Fibroblast of skin of left quadriceps (primary cell): ENCODE results near the gene CEP350.
"Not testable (repeated sequence)": the region's sequence is repeated elsewhere in the genome, so short reads cannot be mapped to it uniquely, and the experiment has no call there.

ENCODE experiments used
- DNase-seq, 2 experiments: peaks; one replicate each; pipeline ENCODE4 v3.0.0-alpha.2; 2013; ENCODE audit warnings: low read depth in 2 of 2

CEP350 gene

DNA sequence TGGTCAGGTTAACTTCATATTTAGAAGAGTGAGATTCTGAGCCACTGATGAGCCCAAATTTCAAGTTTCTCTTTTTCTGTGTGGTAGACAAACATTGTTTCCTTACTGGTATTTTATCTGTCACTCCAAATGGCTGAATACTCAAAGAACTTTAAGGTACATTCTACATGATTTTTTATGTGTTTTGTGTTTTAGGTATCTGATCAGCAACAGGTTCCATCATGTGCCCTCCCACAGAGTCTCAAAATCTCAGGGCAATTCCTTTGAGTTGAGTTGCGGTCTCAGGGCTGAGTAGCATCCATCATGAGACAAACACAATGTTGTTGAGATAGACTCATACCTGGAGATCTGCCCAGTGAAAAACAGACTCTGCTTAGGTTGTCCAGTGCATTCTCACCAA is 14.7 kb upstream of the CEP350 start:
- no peak for DNase-seq

DNA sequence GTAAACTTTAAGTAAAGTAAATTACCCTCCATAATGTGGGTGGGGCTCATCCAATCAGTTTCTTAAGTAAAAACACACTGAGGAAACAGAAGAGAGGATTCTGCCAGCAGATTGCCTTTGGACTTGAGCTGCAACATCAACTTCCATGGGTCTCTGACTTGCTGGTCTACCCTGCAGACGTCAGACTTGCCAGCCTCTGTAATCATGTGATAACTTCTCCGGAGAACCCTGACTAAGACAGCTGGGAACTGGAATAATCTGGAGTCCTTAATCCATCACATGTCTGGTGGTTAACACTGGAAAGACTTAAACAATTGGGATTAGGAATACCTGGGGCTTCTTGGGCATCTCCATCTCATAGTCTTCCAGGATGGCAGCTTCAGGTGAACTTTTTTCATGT is 13.2 kb upstream of the CEP350 start:
- no peak for DNase-seq

DNA sequence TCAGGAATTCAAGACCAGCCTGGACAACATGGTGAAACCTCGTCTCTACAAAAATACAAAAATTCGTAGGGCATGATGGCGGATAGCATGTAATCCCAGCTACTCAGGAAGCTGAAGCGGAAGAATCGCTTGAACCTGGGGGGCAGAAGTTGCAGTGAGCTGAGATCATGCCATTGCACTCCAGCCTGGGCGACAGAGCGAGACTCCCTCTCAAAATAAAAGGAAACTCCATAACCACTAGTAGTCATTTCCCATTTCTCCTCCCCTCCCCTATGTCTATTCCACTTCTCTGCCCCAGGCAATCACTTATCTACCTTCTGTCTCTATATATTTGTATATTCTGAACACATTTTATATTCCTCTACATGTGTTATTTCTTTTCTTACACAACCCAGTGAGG is 4.0 kb upstream of the CEP350 start:
- DNase-seq: no peak

DNA sequence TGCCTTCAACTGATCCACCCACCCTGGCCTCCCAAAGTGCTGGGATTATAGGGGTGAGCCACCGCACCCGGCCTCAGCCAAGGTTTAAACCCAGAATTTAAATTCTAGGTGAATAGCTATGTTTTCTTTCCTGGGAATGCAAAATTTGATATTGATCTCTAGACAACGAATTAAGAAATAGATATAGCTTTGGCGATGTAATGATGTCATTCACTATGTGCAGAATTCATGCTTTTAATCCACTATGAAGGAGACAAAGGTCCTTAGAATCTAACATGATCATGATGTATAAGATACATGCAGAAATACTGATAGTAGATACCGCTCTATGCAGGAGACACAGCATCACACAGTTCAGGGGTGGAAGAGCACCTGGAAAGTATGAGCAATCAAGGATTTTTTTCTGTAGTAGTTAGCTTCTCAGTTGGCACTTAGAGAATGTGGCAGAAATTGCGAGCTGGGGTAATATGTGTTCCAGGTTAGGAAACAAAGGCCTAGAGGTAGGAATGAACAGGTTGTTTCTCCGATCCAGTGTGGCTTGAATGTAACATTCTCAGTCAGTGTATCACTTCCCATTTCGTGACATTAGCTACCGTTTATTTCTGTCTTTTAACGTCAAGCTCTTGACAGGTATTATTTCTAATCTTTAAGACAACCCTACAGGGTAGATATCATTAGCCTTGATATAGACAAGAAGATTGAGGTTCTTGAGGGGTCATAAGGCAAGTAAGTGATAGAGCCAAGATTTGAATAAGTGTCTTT is 3.0 kb upstream of the CEP350 start:
- DNase-seq: no peak

DNA sequence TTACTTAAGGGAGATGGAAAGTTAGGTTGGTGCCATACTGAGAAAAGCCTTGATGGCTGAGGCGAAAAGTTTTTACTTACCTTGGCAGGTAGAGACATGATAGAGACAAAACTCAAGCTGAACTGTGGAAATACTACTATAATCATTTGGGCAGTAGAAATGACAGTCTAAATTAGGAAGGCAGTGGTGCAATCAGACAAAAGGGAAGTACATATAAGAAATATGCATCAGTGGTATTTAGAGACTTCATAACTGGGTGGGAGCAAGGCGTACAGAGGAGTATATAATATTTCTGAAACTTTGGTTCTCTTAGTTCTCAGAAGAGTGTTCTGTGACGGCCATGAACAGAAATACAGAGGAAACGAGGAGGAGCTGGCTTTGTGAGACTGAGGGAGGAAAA is 2.4 kb upstream of the CEP350 start:
- DNase-seq: no peak

DNA sequence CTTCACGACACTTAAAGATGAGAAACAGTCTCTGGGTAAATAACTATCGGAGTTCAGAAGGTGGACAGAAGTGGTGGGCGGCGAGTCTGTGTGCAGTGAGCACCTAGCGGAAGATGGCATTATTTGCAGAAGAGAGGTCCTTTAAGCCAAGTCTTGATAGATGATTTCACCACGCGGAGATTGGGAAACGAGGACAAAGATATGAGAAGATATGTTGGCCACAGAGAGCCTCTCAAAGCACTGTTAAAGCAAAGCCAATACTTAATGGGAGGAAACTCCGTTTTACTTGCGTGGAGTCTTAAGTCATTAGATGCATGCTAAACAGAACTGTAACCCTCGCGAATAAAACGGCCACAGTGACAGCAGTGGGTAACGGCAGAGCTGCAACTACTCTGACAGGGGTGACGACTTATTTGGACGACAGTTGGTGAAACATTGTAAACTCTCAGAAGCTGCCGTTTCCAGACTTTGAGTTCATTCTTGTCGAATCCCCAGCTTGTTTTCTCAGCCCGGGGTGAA is 577 bp upstream of the CEP350 start:
- peak; percentile 14 to 22 for DNase-seq

DNA sequence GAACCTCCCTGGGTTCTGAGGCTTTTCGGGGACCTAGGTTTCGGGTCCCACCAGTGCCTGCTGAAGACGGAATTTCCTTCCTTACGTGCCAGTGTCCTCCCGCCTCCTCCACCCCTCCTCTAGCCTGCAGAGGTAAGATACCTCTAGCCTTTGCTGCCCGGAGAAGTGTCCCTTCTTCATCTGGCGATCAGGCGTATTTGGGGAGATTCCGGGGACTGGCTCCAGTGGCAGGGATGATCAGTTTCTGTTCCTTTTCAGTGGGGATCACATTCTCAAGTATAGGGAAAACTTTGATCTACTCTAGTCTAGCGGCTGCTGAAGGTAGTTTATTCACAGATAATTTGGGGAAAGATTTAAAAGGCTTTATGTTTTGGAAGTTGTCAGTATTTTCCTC is 674 bp downstream of the CEP350 start:
- DNase-seq: no peak

DNA sequence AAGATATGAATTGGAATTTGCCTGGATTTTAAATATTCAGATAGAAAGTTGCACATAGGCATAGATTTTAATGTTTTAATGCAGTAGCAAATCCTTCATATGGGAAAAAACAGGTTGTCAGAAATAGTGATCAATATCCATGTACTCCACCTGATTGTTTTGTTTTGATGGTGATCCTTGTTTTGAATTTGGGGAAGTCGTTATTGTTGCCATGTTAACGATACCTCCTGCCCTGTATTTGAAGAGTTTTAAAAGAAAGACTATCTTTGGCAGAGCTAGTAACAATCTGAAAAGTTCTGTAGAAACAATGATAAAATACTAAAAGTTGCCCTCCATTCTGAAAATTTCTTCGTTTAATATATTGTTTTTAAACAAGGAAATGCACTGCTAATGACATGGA is 1.1 kb downstream of the CEP350 start:
- DNase-seq: no peak

DNA sequence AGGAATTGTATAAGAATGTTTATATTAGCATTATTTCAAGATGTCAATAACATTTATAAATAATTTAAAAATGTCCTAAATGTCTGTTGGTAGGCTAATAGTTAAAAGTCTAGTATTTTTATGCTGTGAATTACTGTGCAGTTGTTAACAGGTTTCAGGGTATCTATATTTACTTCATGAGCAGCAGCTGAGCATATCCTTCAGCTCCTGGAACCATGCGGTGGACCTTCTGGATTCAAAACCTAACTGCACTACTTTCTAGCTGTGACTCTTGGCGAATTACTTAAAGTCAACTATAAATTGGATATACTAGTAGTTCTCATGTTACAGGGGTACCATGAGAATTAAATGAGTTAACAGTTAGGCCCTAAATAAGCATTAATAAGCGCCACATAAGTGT is 3.7 kb downstream of the CEP350 start:
- no peak for DNase-seq

DNA sequence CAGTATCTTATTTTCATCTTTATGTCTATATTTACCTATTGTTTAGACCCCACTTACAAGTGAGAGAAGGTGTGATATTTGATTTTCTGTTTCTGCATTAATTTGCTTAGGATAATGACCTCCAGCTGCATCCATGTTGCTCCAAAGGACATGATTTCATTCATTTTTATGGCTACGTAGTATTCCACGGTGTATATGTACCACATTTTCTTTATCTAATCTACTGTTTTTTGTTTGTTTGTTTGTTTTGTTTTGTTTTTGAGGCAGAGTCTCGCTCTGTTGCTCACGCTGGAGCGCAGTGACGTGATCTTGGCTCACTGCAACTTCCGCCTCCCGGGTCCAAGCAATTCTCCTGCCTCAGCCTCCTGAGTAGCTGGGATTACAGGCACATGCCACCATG is 7.6 kb downstream of the CEP350 start:
- not testable (repeated sequence) for DNase-seq

DNA sequence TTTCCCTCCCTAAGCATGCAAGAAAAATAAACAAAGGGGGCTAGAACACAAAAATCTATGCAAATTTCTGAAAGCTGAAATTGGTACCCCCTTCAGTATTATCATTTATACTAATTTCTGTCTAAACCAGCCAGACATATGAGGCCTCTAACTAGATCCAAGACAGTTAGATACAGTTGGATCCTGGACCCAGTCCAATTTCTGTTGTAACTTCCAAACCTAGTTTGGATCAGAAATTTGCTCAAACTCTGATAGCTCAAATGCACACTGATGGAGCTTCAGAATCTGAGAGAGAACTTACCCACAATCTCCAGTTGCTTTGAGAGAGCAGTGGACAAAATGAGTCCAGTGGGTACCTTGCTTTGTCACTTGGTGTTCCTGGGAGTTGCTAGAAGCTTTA is 11.9 kb downstream of the CEP350 start:
- no peak for DNase-seq

DNA sequence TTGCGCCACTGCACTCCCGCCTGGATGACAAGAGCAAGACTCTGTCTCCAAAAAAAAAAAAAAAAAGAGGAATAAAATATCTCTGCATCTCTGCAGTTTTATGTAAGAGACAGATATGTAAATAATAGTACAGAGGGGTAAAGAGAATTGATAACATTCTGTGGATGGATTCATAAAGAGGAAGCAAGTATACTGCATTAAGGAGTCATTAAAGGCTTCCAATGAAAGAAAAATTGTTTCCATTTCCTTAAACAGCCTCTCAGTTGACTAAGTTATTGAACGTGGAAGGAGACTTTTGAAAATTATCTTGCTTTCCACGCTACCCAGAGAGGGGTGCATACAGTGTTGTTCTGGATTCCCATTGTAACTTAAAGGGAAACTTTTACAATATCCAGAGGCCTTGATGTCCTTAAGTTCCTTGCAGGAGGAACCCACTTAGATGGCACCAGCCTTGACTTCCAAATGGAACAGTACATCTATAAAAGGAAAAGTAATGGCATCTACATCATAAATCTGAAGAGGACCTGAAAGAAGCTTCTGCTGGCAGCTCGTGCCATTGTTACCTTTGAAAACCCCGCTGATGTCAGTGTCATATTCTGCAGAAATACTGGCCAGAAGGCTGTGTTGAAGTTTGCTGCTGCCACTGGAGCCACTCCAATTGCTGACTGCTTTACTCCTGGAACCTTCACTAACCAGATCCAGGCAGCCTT is 13.8 kb downstream of the CEP350 start:
- DNase-seq: no peak

DNA sequence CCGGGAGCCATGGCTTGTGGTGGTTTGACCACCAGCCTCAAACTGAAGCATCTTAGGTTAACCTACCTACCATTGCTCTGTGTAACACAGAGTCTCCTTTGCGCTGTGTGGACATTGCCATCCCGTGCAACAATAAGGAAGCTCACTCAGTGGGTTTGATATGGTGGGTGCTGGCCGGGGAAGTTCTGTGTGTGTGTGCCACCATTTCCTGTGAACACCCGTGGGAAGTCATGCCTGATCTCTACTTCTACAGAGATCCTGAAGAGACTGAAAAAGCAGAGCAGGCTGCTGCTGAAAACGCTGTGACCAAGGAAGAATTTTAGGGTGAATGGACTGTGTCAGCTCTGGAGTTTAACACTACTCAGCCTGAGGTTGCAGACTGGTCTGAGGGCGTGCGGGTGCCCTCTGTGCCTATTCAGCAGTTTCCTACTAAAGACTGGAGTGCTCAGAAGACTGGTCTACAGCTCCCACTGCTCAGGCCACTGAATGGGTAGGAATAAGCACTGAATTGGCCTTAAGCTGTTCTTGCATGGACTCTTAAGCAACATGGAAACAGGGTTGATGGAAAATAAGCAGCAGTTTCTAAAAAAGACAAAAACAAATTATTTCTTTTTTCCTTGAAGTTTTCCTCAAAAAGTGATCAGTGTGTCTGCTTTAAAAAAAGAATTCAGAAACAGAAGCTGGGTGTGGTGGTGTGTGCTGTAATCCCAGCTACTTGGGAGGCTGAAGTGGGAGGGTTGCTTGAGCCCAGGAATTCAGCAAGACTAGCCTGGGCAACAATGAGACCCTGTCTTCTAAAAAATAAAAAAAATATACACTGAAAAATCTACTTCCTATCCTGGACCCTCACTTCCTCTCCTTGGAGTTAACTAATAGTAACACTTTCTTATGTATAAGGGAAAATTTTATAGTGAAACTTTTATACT is 14.6 kb downstream of the CEP350 start:
- no peak for DNase-seq

DNA sequence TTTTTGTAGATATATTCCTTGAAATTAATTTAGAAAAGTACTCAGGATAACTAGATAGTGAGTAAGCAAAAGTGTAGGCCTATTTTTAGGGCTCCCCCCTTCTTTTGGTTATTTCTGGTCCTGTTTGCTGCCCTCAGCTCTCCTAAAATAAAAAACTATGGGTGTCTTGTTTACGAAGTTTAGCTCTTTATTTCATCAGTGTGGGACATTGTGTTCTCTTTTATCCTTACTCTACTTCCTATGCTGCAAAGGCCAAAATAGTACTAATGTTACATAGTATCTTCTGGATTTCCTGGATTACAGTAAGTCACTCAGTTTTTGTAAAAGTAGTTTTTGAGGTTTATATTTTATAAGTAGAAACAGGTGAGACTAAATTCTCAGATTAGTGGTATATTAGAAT is 15.4 kb downstream of the CEP350 start:
- no peak for DNase-seq

DNA sequence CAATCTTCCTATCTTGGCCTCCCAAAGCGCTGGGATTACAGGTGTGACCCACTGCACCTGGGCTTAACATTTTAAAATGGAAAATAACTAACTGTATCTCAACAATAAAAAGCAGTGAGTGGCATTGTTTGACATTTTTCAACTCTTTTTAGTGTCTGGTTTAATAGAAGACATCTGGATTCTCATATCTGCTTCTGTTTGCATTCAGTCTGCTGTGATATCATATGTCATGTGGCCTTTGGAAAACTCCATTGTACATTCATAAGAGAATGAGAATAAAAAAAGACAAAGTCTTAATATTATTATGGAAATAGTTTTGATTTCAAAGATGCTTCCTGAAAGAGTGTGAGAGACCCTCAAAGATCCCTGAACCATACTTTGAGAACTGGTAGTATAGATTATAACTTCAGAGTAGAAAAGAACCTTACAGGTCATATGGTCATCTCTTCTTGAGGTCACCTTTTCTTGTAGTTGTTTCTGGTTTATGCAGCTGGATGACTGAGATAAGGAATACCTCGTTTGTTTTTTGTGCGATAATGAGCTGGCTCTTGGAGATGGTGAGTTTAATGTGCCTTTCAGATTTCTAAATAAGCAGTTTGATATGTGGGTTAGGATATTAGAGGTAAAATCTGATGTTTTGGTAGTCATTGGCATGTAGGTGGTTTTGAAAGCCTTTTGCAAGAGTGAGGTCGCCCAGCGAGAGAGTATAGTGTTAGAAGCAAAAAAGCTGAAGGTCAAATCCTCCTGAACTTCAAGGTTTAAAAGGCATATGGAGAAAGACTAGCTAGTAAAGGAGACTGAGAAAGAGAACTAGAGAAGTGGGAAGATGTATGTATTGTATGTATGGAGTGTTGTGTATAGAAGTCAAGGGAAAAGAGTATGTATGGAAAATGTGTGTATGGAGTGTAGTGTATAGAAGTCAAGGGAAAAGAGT is 17.2 kb downstream of the CEP350 start:
- DNase-seq: no peak

DNA sequence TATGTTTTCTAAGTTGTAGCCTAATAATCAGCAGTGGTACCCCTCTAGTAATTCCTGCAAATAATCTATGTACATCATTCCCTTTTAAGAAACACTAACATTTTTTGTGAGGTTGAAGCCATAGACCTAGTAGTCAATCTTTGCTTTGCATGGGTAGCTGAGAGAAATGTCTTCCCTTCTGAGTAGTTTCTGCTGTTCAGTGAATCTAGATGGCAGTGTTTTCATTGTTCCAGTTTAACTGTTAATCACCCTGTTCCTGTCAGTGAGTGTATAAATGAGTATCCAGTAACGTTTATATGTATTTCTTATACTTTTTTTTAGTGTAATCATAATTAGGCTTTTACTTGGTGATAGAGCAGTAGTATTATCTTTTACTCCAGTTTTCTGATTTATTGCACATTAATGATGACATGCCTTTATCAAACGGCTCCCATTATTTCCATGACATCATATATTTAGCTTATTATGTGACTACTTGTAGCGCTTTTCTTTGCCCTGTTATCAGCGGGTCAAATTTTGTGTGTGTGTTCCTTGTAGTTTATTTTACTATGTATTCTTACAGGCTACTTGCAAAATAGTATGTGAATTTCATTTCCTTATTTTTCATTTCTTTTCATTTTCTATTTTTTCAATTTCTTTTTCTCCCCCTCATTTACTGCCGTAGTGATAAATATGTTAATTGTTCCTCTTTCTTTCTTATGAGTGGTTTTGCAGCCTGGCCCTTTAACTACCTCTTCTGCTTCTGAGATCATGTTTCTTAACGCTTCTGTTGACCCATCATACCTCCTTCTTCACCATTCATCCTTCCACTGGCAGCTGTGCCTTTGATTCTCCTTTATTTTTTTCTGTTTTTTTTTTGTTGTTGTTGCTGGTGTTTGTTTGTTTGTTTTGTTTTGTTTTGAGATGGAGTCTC is 18.8 kb downstream of the CEP350 start:
- no peak for DNase-seq

DNA sequence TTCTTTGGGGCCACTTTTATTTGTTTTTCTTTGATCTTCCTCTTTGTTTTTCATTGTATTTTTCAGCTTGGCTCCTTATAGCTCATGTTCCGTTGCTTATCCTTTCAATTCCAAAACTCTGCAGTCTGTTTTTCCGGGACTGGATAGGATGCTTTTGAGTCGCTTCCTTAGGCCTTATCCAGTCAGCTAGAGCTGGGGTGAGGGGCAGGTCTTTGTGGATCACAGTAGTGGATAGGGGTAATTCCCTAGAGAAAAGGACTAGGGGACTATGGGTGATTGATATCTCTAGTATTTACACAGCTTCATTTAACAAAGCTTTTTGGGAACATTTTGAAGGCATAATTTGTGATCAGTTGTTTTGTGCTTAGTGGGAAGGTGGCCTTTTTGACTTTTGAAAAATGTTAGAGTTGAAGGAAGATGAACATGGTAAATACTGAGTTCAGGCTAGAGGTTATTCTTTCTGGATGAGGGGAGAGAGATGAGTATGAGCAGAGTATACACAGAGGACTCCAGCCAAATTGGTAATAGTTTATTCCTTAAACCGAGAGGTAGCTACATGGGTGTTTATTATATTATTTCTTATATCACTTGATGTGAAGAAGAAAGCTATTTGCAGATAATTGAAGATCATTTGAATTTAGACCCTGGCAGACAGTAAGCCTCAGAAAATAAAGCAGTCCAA is 22.5 kb downstream of the CEP350 start:
- DNase-seq: no peak

DNA sequence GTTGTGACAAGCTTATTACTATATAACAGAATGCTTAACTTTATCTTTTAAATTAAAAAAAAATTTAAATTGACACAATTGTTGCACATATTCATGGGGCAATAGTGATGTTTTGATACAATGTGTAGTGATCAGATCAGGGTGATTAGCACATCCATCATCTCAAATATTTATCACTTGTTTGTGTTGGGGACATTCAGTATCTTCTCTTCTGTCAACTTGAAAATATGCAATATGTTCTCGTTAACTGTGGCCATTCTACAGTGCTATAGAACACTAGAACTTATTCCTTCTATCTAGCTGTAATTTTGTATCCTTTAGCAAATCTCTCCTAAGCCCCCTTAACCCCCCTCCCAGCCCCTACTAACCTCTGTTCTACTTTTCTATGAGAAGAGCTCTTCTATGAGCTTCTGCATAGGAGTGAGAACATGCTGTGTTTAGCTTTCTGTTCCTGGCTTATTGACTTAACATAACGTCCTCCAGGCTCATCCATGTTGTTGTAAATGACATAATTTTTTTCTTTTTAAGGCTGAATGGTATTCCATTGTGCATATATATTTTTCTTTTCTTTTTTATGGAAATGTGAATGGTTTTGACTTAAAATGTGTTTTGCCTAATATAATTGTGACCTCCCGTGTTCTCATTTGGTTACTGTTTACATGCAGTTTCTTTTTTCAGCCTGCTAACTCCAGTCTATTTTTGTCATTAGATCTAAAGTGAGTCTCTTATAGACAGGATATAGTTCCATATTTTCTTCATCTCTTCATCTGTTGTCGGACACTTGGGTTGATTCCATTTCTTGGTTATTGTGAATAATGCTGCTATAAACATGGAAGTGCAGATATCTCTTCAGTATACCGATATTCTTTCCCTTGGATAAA is 23.8 kb downstream of the CEP350 start:
- DNase-seq: no peak
